Astrocyte of the cerebellum (primary cell): ENCODE measurements around the gene TCEAL7.
"Not testable (repeated sequence)": the region's sequence is repeated elsewhere in the genome, so short reads cannot be mapped to it uniquely, and the experiment has no call there.

Experiments
- DNase-seq: peaks from one replicate; pipeline ENCODE4 v3.0.0-alpha.2; 2011; ENCODE audit warnings: low read depth
- H3K4me3 ChIP-seq: 2 replicates; pipeline ENCODE4 v1.5.1; 2011; ENCODE audit warnings: mild to moderate bottlenecking, low read depth, low read length, moderate library complexity
- CTCF ChIP-seq: IDR thresholded peaks from 2 replicates; pipeline ENCODE4 v1.5.1; 2012; ENCODE audit warnings: low read length, low read depth, moderate library complexity, mild to moderate bottlenecking; ENCODE audit errors: missing control alignments
- in situ Hi-C: cut with HindIII; loops from 2 replicates; pipeline ENCODE4 v1.10.0; 2017; ENCODE audit warnings: low sequenced_read_pairs

The TCEAL7 gene

GRCh38 chrX:103329991-103330390 lies at the start of gene TCEAL7:
Gene TCEAL7, plus strand, starts transcription at chrX:103330239. Its CDS starts 1,165 bp downstream, at chrX:103331404.
- peak; percentile 18 for DNase-seq
- TF ChIP-seq CTCF = no peak
- in situ Hi-C loops = no loop called here
- peak within 1 kb of the TSS; percentile 46 for H3K4me3 ChIP-seq

- no peak overlapping the region for H3K4me3 ChIP-seq
- in situ Hi-C loops = no loop called here
- no peak for DNase-seq
- no peak for TF ChIP-seq CTCF
Observed at GRCh38 chrX:103293118-103293517, 36.9 kb upstream of the TCEAL7 start.

- no peak for TF ChIP-seq CTCF
- DNase-seq = no peak
- no peak overlapping the region for H3K4me3 ChIP-seq
- in situ Hi-C loops = no loop called here
Observed at GRCh38 chrX:103304705-103305104, 25.3 kb upstream of the TCEAL7 start.

- H3K4me3 ChIP-seq, in situ Hi-C loops, DNase-seq: not testable (repeated sequence)
Observed at GRCh38 chrX:103305666-103306065, 24.4 kb upstream of the TCEAL7 start.

GRCh38 chrX:103309860-103310554 lies 20.0 kb upstream of the TCEAL7 start:
- no peak for TF ChIP-seq CTCF
- DNase-seq = no peak
- H3K4me3 ChIP-seq = peak overlapping the region; percentile 53
- in situ Hi-C loops = no loop called here

GRCh38 chrX:103310555-103311398 lies 19.3 kb upstream of the TCEAL7 start, which contains the start of gene BEX2:
Gene BEX2, minus strand, starts transcription at chrX:103310990. Its CDS starts 1,014 bp downstream, at chrX:103309976.
- in situ Hi-C loops = no loop called here

More at GRCh38 chrX:103310555-103311398, 19.3 kb upstream of the TCEAL7 start, which contains the start of gene BEX2:
- no peak for TF ChIP-seq CTCF
- peak; percentile 13 for DNase-seq
- H3K4me3 ChIP-seq = peak within 1 kb of the TSS; percentile 53
